B cell (primary cell): ENCODE measurements around the gene FOXN1.

ENCODE experiments used
- EZH2 ChIP-seq: IDR thresholded peaks from 2 replicates; pipeline ENCODE4 v1.6.1; 2012; ENCODE audit warnings: borderline replicate concordance, low read depth, mild to moderate bottlenecking, moderate library complexity, low read length; ENCODE audit not compliant: insufficient read depth, poor library complexity, severe bottlenecking
- TF ChIP-seq, protein P1 (sequence below): fragments of 200-600 bp; IDR thresholded peaks from one replicate; pipeline ENCODE4 v1.8.0; 2022; ENCODE audit warnings: antibody characterized with exemption, mild to moderate bottlenecking

DNA sequence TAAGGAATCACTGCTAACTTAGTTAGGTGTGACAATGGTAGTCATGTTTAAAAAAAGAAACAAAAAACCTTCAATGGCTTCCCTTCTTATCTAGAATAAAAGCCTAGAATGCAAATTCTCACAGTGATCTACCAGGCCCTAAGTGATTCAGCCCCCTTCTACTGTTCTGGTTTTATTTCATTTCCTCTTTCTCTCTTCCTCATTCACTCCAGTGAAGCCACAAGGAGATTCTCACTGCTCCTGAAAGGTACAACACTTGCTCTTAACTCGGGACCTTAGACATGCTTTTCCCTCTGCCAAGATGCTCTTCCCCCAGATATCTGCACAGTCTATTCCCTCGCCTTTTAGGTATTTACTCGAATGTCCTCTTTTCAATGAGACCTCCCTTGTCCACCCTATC, 61.5 kb downstream of the FOXN1 start:
- no peak for TF ChIP-seq EZH2
- TF ChIP-seq, protein P1, sequence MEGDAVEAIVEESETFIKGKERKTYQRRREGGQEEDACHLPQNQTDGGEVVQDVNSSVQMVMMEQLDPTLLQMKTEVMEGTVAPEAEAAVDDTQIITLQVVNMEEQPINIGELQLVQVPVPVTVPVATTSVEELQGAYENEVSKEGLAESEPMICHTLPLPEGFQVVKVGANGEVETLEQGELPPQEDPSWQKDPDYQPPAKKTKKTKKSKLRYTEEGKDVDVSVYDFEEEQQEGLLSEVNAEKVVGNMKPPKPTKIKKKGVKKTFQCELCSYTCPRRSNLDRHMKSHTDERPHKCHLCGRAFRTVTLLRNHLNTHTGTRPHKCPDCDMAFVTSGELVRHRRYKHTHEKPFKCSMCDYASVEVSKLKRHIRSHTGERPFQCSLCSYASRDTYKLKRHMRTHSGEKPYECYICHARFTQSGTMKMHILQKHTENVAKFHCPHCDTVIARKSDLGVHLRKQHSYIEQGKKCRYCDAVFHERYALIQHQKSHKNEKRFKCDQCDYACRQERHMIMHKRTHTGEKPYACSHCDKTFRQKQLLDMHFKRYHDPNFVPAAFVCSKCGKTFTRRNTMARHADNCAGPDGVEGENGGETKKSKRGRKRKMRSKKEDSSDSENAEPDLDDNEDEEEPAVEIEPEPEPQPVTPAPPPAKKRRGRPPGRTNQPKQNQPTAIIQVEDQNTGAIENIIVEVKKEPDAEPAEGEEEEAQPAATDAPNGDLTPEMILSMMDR: no peak
